GM12878 (cell line): ENCODE measurements around the gene ANKRD33. TPM values are rescaled to one million over a fixed set of nuclear protein-coding genes. Genes with fewer than 3 reads are reported as not detected.

Experiments used
- ATAC-seq: fragments of 200-7000 bp; cut with Tn5 transposase; 3 replicates; pipeline ENCODE4 v1.9.1; 2020; ENCODE audit warnings: mild to moderate bottlenecking, moderate library complexity
- BruUV-seq: library from RNA; stranded (reverse); fragments of 400-500 nt; replicated peaks from 2 replicates; lab custom pipeline; 2021; lab: Mats Ljungman, UMichigan
- CTCF ChIA-PET: fragments of 300-600 bp; sonication (Branson Sonifier 250); formaldehyde crosslinking; extraction: SDS; loops from one replicate; lab custom pipeline; 2021; ENCODE audit warnings: inconsistent platforms; lab: Yijun Ruan, JAX
- POLR2A ChIA-PET: fragments of 350-600 bp; formaldehyde crosslinking; extraction: SDS; loops from one replicate; lab custom pipeline; 2021; ENCODE audit warnings: inconsistent platforms; lab: Charles Lee
- RAD21 ChIA-PET: fragments of 300-600 bp; sonication (Branson Sonifier 250); formaldehyde crosslinking; loops from one replicate; lab custom pipeline; 2023; ENCODE audit warnings: antibody characterized with exemption; ENCODE audit not compliant: unreplicated experiment; lab: Charles Lee
- SMC1A ChIA-PET: fragments of 300-600 bp; sonication (Branson Sonifier 250); formaldehyde crosslinking; loops from one replicate; lab custom pipeline; 2023; ENCODE audit not compliant: unreplicated experiment, uncharacterized antibody; lab: Charles Lee
- DNase-seq: peaks from one replicate; pipeline ENCODE4 v3.0.0-alpha.2; 2011; ENCODE audit warnings: low read depth, low spot score
- FAIRE-seq: peaks from 3 replicates; lab custom pipeline; 2011; peaks lifted over from hg19 to GRCh38; lab: Jason Lieb, UNC
- H2AFZ ChIP-seq: 2 replicates; pipeline ENCODE4 v1.6.0; 2011; ENCODE audit warnings: low read depth, low read length, control low read depth; ENCODE audit not compliant: control insufficient read depth
- H3K27ac ChIP-seq: 2 replicates; pipeline ENCODE4 v1.5.1; 2011; ENCODE audit warnings: control low read depth; ENCODE audit not compliant: control insufficient read depth, insufficient read depth
- H3K27me3 ChIP-seq, 2 experiments: replicated peaks in 1 of 2; 2 replicates each; pipeline versions ENCODE4 v1.6.0 to v1.6.1; 2011; ENCODE audit warnings: low read length in 1 of 2; ENCODE audit not compliant: control insufficient read depth in 2 of 2, insufficient read depth in 2 of 2
- H3K36me3 ChIP-seq, 2 experiments: 2 replicates each; pipeline ENCODE4 v1.5.1; 2011; ENCODE audit warnings: low read length in 1 of 2; ENCODE audit not compliant: control insufficient read depth in 2 of 2, insufficient read depth in 2 of 2
- H3K4me1 ChIP-seq: 2 replicates; pipeline ENCODE4 v1.6.1; 2011; ENCODE audit warnings: mild to moderate bottlenecking, low read length, moderate library complexity, mixed read lengths; ENCODE audit not compliant: control insufficient read depth, insufficient read depth
- H3K4me2 ChIP-seq: 2 replicates; pipeline ENCODE4 v1.6.0; 2011; ENCODE audit warnings: control low read depth; ENCODE audit not compliant: control insufficient read depth, insufficient read depth
- H3K4me3 ChIP-seq: fragments of 200-600 bp; sonication (generic); 2 replicates; pipeline ENCODE4 v1.5.1; 2016
- H3K79me2 ChIP-seq: 2 replicates; pipeline ENCODE4 v1.6.0; 2011; ENCODE audit warnings: low read length; ENCODE audit not compliant: control insufficient read depth, insufficient read depth
- H3K9ac ChIP-seq: 2 replicates; pipeline ENCODE4 v1.8.0; 2011; ENCODE audit warnings: low read length, control low read depth, mixed read lengths; ENCODE audit not compliant: control insufficient read depth, insufficient read depth
- H3K9me3 ChIP-seq: replicated peaks from 3 replicates; pipeline ENCODE4 v1.5.1; 2011; ENCODE audit warnings: mild to moderate bottlenecking, low read length; ENCODE audit not compliant: control insufficient read depth, insufficient read depth
- H4K20me1 ChIP-seq: 2 replicates; pipeline ENCODE4 v1.6.0; 2011; ENCODE audit not compliant: control insufficient read depth, insufficient read depth
- BRCA1 ChIP-seq: IDR thresholded peaks from 2 replicates; pipeline ENCODE4 v1.6.1; 2011; ENCODE audit warnings: low read depth, low read length, improper control_type of control experiment
- CBX5 ChIP-seq: sonication (generic); IDR thresholded peaks from 2 replicates; pipeline ENCODE4 v1.6.1; 2016; ENCODE audit warnings: low read depth, moderate library complexity, mild to moderate bottlenecking, inconsistent platforms
- CREB1 ChIP-seq: IDR thresholded peaks from 2 replicates; pipeline ENCODE4 v1.6.1; 2012; ENCODE audit warnings: low read depth, mild to moderate bottlenecking, inconsistent platforms
- PAX5 ChIP-seq: IDR thresholded peaks from 2 replicates; pipeline ENCODE4 v1.6.1; 2011; ENCODE audit warnings: low read depth, low read length, borderline replicate concordance
- STAT1 ChIP-seq: fragments of 450-650 bp; conservative IDR thresholded peaks from 2 replicates; pipeline ENCODE4 v1.6.1; 2014; ENCODE audit warnings: antibody characterized with exemption, mild to moderate bottlenecking
- WRNIP1 ChIP-seq: IDR thresholded peaks from 2 replicates; pipeline ENCODE4 v1.6.1; 2011; ENCODE audit warnings: low read depth, low read length, improper control_type of control experiment, borderline replicate concordance
- ZBTB4 ChIP-seq: fragments of 450-650 bp; formaldehyde crosslinking; IDR thresholded peaks from 2 replicates; pipeline ENCODE4 v1.4.0; 2022; ENCODE audit warnings: mild to moderate bottlenecking, moderate library complexity
- ZSCAN29 ChIP-seq: fragments of 450-650 bp; IDR thresholded peaks from 2 replicates; pipeline ENCODE4 v1.6.1; 2017; ENCODE audit warnings: mild to moderate bottlenecking, moderate library complexity
- WGBS: methylation state at CpG from one replicate; pipeline ENCODE4 v1.1.6; 2016; ENCODE audit warnings: low lambda C conversion rate; ENCODE audit not compliant: insufficient replicate concordance, insufficient coverage; ENCODE audit errors: missing lambda C conversion rate; 5-methylcytosine and 5-hydroxymethylcytosine counted together
- in situ Hi-C: fragments of 300-500 bp; cut with MboI; formaldehyde crosslinking; loops from 9 replicates; pipeline ENCODE4 v1.14.3; 2018; ENCODE audit warnings: mixed read lengths
- intact Hi-C: fragments of 100-400 bp; cut with micrococcal nuclease; formaldehyde crosslinking; loops from one replicate; pipeline ENCODE4 v1.14.2; 2022; ENCODE audit not compliant: unreplicated experiment
- polyA plus RNA-seq, 11 experiments: library from polyadenylated mRNA; depleted of rRNA in 4 of 11; unstranded in 6 of 11; stranded (reverse) in 5 of 11; fragments of >200 nt; fragmentation: Nextera tagmentation in 4 of 11; fragmentation: Illumina TruSeq in 1 of 11; extraction: Ambion mirVana in 4 of 11; extraction: Trizol in 1 of 11; gene quantifications; 1 replicate in 1 of 11; 2 replicates in 10 of 11; pipeline versions ENCODE4 v1.2.1 to v1.2.3, GENCODE V29; 2011 to 2016; ENCODE audit warnings: inconsistent platforms in 2 of 11, missing spikeins in 2 of 11, low read depth in 1 of 11
- total RNA-seq, 4 experiments: library from RNA; depleted of rRNA in 3 of 4; stranded (reverse); fragments of >200 nt in 3 of 4; fragmentation: Illumina TruSeq in 1 of 4; extraction: Trizol in 1 of 4; gene quantifications; 2 replicates each; pipeline versions ENCODE4 v1.2.1 to v1.2.3, GENCODE V29; 2013 to 2021
- TF ChIP-seq, protein P1 (sequence below): fragments of 450-650 bp; IDR thresholded peaks from 2 replicates; pipeline ENCODE4 v1.6.1; 2017; ENCODE audit warnings: borderline replicate concordance

The ANKRD33 gene
- total and polyA plus RNA-seq, 10 of the 15 experiments (the other 5 are each of a cell fraction or from before 2014, with no cell fraction given), result not detected

DNA sequence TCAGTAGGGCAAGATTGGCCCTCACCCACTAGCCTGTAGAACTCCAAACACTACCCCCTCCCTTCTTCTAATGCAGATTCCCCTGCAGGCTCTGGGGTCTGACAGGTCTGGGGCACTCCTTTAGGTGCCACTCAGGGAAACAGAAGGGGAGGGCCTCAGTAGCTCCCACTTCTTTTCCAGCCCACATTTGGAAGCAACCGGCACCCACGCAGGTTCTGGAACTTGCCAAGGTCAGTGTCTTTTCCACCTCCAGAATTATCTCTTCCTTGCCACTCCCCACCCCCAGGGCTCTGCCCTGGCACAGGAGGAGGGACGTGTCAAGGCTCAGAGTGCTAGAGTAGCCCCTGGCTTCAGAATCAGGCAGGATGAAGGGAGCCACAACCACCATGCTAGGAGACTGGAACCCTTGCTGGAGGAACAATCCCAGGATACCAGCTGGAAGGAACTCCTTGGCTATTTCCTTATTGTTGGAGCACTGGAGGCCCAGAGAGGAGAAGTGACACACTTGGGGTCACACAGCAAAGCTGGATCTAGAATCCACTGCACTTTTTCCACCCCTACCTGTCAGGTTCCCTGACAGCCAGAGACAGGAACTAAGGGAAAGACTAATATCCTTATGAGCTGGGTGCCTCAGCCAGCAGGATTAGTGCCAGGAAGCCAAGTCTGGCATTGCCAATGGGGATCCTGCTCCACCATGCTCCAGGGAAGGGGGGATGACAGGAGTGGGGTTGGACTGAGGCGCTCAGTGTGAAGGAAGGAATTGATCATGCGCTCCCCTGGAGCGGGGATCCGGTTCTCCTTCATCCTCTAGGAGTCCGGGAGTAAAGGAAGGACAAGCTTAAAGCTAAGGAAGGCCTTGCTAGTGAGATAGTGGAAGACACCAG is 37.6 kb upstream of the ANKRD33 start:
- ATAC-seq (no peak), FAIRE-seq (no peak), DNase-seq (no peak)
- POLR2A ChIA-PET, result no interaction called here
- Histone ChIP-seq H3K27me3 (peaks cover 0 to 4% of the 10 kb centered on the region in 2 experiments; a peak in 3 of 4 replicates), H3K79me2 (no peaks in the 10 kb centered on the region), H2AFZ (no peak overlapping the region), H3K36me3 (no peaks in the 10 kb centered on the region), H3K4me3 (no peak overlapping the region), H3K4me1 (no peaks in the 10 kb centered on the region), H4K20me1 (no peaks in the 10 kb centered on the region), H3K27ac (no peak overlapping the region), H3K4me2 (no peak overlapping the region), H3K9me3 (no peaks in the 10 kb centered on the region), H3K9ac (no peak overlapping the region)
- intact Hi-C loops (no loop called here), in situ Hi-C loops (no loop called here)
- RAD21 ChIA-PET, result no interaction called here
- CTCF ChIA-PET, result no interaction called here
- SMC1A ChIA-PET, result no interaction called here
- BruUV-seq, result no TSS peak
- WGBS, result 57% methylated on average over 8 of the region's 8 CpGs
- TF ChIP-seq PAX5 (no peak), CREB1 (no peak), STAT1 (no peak), ZSCAN29 (no peak)
- TF ChIP-seq, protein P1, sequence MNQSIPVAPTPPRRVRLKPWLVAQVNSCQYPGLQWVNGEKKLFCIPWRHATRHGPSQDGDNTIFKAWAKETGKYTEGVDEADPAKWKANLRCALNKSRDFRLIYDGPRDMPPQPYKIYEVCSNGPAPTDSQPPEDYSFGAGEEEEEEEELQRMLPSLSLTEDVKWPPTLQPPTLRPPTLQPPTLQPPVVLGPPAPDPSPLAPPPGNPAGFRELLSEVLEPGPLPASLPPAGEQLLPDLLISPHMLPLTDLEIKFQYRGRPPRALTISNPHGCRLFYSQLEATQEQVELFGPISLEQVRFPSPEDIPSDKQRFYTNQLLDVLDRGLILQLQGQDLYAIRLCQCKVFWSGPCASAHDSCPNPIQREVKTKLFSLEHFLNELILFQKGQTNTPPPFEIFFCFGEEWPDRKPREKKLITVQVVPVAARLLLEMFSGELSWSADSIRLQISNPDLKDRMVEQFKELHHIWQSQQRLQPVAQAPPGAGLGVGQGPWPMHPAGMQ, result no peak

GRCh38 chr12:51850965-51851299 is 37.0 kb upstream of the ANKRD33 start:
- in situ Hi-C loops, result no loop called here
- no peak overlapping the region for H3K4me2 ChIP-seq
- CTCF ChIA-PET, result no interaction called here
- no peaks in the 10 kb centered on the region for H3K4me1 ChIP-seq
- POLR2A ChIA-PET, result no interaction called here
- no TSS peak for BruUV-seq
- no peaks in the 10 kb centered on the region for H4K20me1 ChIP-seq
- H3K9me3 ChIP-seq, result no peaks in the 10 kb centered on the region
- DNase-seq, result no peak
- no peak for FAIRE-seq
- RAD21 ChIA-PET, result no interaction called here
- no peaks in the 10 kb centered on the region for H3K36me3 ChIP-seq
- no peak for TF ChIP-seq ZBTB4 (CRISPR knock-in tag)
- TF ChIP-seq WRNIP1, result no peak
- no peak for TF ChIP-seq CBX5
- TF ChIP-seq BRCA1, result no peak
- no peak overlapping the region for H2AFZ ChIP-seq
- H3K79me2 ChIP-seq, result no peaks in the 10 kb centered on the region
- H3K4me3 ChIP-seq, result no peak overlapping the region
- peaks cover 0 to 4% of the 10 kb centered on the region in 2 experiments; a peak in 3 of 4 replicates for H3K27me3 ChIP-seq
- no peak overlapping the region for H3K27ac ChIP-seq
- intact Hi-C loops, result no loop called here
- no peak overlapping the region for H3K9ac ChIP-seq
- WGBS, result 22% methylated on average over 4 of the region's 4 CpGs
- no peak for ATAC-seq
- SMC1A ChIA-PET, result no interaction called here
